ENCODE data around the gene M1AP. TPM values are rescaled to one million over a fixed set of nuclear protein-coding genes. Genes with fewer than 3 reads are reported as not detected.

The M1AP gene
- total and polyA plus RNA-seq, 9 of the 15 experiments (the other 6 are each of a cell fraction or from before 2014, with no cell fraction given), result 0.06 to 0.33 (median 0.11) TPM; not detected in 4

- TF ChIP-seq ZNF175 (CRISPR knock-in tag; IDR thresholded peaks at IDR 0.05; ENCODE audit: low read depth), result peak; percentile 56; the same call in 1 of the 2 replicates
- 0 out of 4 replicates have a peak, but pooled peaks of 1 of the 2 experiments have one; percentile 45 for TF ChIP-seq SIN3A (IDR thresholded peaks at IDR 0.05; ENCODE audit: borderline replicate concordance in 2 of 2, control insufficient read depth in 1 of 2, low read depth in 2 of 2, low read length in 2 of 2)
- peak; percentile 81; the same call in 1 of the 2 replicates for TF ChIP-seq ZNF644 (tag; IDR thresholded peaks at IDR 0.05; ENCODE audit: low read depth)
- peak; percentile 52; the same call in 1 of the 2 replicates for TF ChIP-seq TCF7L2 (IDR thresholded peaks at IDR 0.05; ENCODE audit: low read depth, low read length)
- no peak for TF ChIP-seq ZNF586 (CRISPR knock-in tag; conservative IDR thresholded peaks at IDR 0.05)
- no peak for TF ChIP-seq ZNF583 (CRISPR knock-in tag; IDR thresholded peaks at IDR 0.05)
- TF ChIP-seq NFYB (IDR thresholded peaks at IDR 0.05; ENCODE audit: extremely low read depth, insufficient read length), result no peak
- TF ChIP-seq FIP1L1 (IDR thresholded peaks at IDR 0.05; ENCODE audit: low read depth, low read length, poor library complexity, severe bottlenecking), result peak; percentile 94
- TF ChIP-seq MTA1 (IDR thresholded peaks at IDR 0.05; ENCODE audit: borderline replicate concordance), result peak; percentile 78; the same call in 1 of the 2 replicates
- TF ChIP-seq HNRNPK (IDR thresholded peaks at IDR 0.05; ENCODE audit: low read depth, low read length, poor library complexity, severe bottlenecking), result no peak
- TF ChIP-seq ETS1 (conservative IDR thresholded peaks at IDR 0.05; ENCODE audit: control insufficient read depth, low read depth, low read length), result peak; percentile 99
- peak; percentile 72 for TF ChIP-seq SP1 (CRISPR knock-in tag; IDR thresholded peaks at IDR 0.05)
- TF ChIP-seq CXXC5 (CRISPR knock-in tag; IDR thresholded peaks at IDR 0.05), result peak; percentile 84
- peak; percentile 89 for TF ChIP-seq POLR2B (IDR thresholded peaks at IDR 0.05; ENCODE audit: low read depth, partially characterized antibody)
- no peak for TF ChIP-seq MAFF (IDR thresholded peaks at IDR 0.05; ENCODE audit: low read length)
- peak; percentile 95 for TF ChIP-seq POLR2G (IDR thresholded peaks at IDR 0.05; ENCODE audit: low read depth, low read length)
- TF ChIP-seq MECOM (CRISPR knock-in tag; IDR thresholded peaks at IDR 0.05), result no peak
- peak; percentile 49; the same call in 1 of the 2 replicates for TF ChIP-seq GTF2F1 (IDR thresholded peaks at IDR 0.05; ENCODE audit: low read depth, low read length)
Measured at GRCh38 chr2:74529357-74530238, 118.5 kb downstream of the M1AP start, which contains the start of the genes AUP1 and HTRA2 (continued).
